C4-2B (cell line): ENCODE measurements around the gene FAM217A.

Experiments used
- CTCF ChIP-seq: fragments of 450-650 bp; conservative IDR thresholded peaks from 2 replicates; pipeline ENCODE4 v1.5.1; 2017; ENCODE audit warnings: mild to moderate bottlenecking
- ZFX ChIP-seq: fragments of 450-650 bp; IDR thresholded peaks from 2 replicates; pipeline ENCODE4 v1.6.1; 2017

DNA sequence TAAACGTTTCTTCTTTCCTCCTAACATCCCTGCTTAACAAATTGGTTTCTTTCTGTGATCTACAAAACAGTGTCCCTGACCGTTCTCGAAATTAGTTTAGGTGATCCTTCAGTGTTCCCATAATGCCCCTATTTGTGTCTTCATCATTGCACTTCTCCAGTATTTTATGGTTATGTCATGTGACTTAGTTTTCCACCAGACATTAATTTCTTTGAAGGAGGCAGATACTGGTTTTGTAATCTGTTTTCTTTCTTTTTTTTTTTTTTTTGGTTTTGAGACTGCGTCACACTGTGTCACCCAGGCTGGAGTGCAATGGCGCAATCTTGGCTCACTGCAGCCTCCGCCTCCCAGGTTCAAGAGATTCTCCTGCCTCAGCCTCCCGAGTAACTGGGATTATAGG lies 49.2 kb downstream of the FAM217A start:
- TF ChIP-seq CTCF (no peak), ZFX (no peak)
